HCEC 1CT (cell line): ENCODE data around the gene SIGLEC10.

Experiments used
- DNase-seq: peaks from one replicate; pipeline ENCODE4 v3.0.0-alpha.2; 2017

SIGLEC10 gene

GRCh38 chr19:51391073-51391611 is 26.3 kb downstream of the SIGLEC10 start:
- DNase-seq: no peak

GRCh38 chr19:51389143-51389542 is 28.3 kb downstream of the SIGLEC10 start:
- DNase-seq: no peak

GRCh38 chr19:51387924-51388389 is 29.5 kb downstream of the SIGLEC10 start, which contains the start of gene LIM2:
Gene LIM2 (minus strand): TSS chr19:51387974. CDS start chr19:51387443, 531 bp downstream.
- DNase-seq: no peak

- no peak for DNase-seq
These were observed 30.4 kb downstream of the SIGLEC10 start for GRCh38 chr19:51386882-51387520.

- no peak for DNase-seq
These were observed 35.4 kb downstream of the SIGLEC10 start for GRCh38 chr19:51382004-51382403.

GRCh38 chr19:51380379-51380778 is 37.1 kb downstream of the SIGLEC10 start:
- DNase-seq: no peak

- no peak for DNase-seq
These were observed 40.0 kb downstream of the SIGLEC10 start for GRCh38 chr19:51377422-51377821.

- no peak for DNase-seq
These were observed 41.8 kb downstream of the SIGLEC10 start for GRCh38 chr19:51375504-51376221.

GRCh38 chr19:51372649-51373504 is 44.6 kb downstream of the SIGLEC10 start, which contains the start of gene NKG7:
Gene NKG7 (minus strand): TSS chr19:51372654. CDS start chr19:51372535, 119 bp downstream.
- DNase-seq: no peak

- no peak for DNase-seq
These were observed 45.3 kb downstream of the SIGLEC10 start for GRCh38 chr19:51372021-51372648.

- no peak for DNase-seq
These were observed 46.2 kb downstream of the SIGLEC10 start for GRCh38 chr19:51371186-51371690.

- no peak for DNase-seq
These were observed 47.2 kb downstream of the SIGLEC10 start for GRCh38 chr19:51370230-51370629.

- no peak for DNase-seq
These were observed 48.8 kb downstream of the SIGLEC10 start, which contains the start of gene CLDND2 for GRCh38 chr19:51368366-51369282. Gene CLDND2 (minus strand): TSS chr19:51369003. CDS start chr19:51368577, 426 bp downstream.

- DNase-seq: peak; percentile 98
These were observed 49.7 kb downstream of the SIGLEC10 start for GRCh38 chr19:51367565-51368365.

GRCh38 chr19:51367255-51367564 is 50.2 kb downstream of the SIGLEC10 start:
- no peak for DNase-seq

GRCh38 chr19:51366389-51367254 is 50.8 kb downstream of the SIGLEC10 start:
- DNase-seq: peak; percentile 98

GRCh38 chr19:51365965-51366388 is 51.5 kb downstream of the SIGLEC10 start, which contains the start of gene ETFB:
Gene ETFB (minus strand): TSS chr19:51366388. CDS start chr19:51366326, 62 bp downstream.
- DNase-seq: no peak

- peak; percentile 45 for DNase-seq
These were observed 52.1 kb downstream of the SIGLEC10 start for GRCh38 chr19:51365211-51365964.
